ENCODE data around the gene LRRN2.

DNA sequence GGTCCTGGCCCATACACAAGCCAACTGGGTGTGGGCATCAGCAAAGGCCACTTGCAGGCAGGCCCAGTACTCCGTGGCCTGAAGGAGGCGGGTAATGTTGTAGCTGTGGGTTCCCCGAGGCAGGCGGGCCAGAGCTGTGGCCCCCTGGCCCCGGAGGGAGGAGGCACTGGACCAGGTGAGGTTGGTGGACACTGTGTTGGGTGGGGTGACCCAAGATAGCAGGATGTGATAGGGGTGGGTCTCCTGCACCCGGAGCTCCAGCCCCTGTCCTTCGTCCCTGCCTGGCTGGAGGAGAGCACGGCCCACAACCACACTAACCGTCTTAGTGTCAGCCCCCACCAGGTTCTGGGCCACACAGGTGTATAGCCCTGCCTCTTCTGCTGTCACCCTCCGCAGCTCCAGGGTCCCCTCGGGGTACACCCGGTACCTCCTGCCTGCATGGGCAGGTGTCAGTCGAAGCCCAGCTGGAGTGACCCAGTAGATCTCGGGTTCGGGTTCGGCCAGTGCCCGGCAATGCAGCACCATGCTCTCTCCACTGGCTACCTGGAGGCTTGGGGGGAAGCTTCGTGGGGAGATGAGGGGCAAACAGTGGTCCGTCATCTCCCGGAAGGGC is 67.3 kb downstream of the LRRN2 start:
- TF ChIP-seq CTCF (IDR thresholded peaks at IDR 0.05) (no peak), POLR2A (IDR thresholded peaks at IDR 0.05) (no peak)
